GM21447 (cell line): ENCODE data around the gene IL1RAPL1.

Experiments used
- ATAC-seq: cut with Tn5 transposase; IDR thresholded peaks from one replicate; pipeline ENCODE4 v1.9.1; 2021; ENCODE audit not compliant: unreplicated experiment

The IL1RAPL1 gene

DNA sequence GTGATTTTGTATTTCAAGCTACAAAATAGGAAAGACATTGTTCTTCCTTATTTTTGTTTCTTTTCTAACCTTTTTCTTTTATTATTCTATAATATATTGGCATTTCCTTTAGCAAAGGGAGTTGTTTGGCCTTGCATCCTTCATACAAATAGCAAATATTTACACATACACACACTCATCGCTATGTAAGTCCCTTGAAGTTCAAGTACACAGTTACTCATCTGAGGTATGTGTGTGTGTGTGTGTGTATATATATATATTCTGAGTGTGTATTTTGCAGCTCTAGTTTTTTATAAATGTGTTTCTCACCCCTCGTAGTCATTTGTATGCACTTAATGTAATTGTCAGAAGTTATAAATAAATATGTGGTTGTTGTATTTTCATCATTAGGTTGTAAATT, 903.4 kb downstream of the IL1RAPL1 start:
- ATAC-seq = no peak

DNA sequence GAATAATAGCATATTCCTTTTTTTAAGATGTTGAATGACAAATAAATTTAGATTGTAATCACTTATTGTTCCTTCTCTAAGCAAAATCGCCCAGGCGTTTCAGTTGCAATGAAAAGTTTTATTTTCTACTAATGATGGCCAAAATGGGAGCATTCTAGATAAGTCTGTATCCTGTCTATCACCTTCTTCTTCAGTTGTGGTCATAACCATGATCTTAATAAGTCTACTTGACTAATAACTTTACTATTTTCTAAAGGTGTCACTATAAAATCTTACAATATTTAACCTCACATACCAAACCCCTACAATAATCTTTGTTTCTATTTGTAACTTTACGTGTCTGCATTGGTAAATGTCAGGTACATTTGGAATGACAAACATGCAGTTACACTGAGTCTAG, 904.4 kb downstream of the IL1RAPL1 start:
- ATAC-seq = no peak

DNA sequence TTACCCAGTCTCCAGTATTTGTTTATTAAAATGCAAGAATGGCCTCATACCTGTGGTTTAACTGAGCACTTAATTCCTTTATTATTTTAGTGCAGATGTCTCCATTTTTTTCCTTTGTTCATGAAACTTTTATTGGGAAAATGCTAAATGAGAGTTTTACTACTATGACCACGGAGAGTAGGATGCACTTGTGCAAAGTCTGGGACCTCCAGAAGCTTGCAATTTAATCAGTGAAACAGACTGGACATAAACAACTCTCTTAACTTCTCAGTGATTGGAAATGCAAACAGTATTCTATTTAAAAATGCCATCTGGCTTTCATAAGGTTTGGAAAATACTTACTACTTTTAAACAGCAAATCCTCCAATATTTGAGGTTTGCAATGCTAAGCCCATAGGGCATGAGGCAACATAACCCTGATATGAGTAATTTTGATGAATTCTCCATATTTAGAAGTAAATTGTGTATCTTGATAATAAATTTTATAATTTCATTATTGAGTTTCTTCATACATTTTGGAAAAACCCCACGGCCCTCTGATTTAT, 909.5 kb downstream of the IL1RAPL1 start:
- no peak for ATAC-seq

DNA sequence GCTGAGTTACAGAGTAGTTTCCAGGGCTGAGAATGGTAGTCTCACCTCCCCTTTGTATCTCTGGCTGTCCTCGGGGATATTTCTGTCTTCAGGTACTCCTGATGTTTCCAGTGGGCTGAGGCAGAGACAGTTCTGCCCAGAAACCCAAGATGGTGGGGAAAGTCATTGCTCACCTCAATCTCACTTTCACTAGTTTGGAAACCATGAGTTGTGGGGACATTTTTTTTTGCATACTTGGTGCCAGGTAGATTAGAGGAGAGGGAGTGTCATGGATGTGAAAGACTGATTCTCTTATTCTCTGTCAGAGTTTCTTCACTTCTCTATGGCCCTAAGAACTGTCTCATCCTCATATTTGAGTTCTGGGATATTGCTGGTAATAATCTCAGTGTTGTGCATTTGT, 919.5 kb downstream of the IL1RAPL1 start:
- ATAC-seq = no peak

DNA sequence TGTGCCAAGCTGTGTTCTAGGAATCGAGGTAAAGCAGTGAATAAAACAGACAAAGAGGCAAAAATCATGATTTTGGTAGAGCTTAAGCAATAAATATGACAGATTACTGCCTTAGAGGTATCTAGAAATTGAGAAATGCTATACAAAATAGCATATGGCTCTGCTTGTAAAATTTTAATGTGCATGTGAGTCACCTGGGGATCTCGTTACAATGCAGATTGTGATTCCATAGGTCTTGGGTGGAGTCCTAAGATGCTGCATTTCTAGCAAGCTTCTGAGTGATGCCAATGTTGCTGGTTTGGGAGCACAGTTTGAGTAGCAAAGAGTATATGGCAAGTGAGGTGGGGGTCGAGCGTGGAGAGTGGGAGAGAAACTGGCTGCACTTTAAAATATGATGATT, 930.9 kb downstream of the IL1RAPL1 start:
- ATAC-seq = no peak

DNA sequence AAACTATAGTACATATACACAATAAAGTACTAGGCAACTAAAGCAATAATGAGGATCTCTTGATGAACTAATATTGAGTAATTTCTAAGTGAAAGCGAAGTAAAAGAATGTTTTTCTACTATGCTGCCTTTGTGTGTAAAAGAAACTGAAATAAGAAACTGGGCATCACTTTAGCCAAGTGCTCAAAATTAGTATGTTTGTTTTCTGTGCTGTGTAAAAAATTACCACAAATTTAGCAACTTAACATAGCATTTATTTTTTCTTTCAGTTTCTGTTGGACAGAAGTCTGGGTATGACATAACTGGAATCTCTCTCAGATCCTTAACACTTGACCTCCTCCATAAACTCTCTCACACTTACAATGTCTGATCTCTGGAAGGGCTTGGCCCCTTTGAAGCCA, 941.0 kb downstream of the IL1RAPL1 start:
- peak; percentile 88 for ATAC-seq

DNA sequence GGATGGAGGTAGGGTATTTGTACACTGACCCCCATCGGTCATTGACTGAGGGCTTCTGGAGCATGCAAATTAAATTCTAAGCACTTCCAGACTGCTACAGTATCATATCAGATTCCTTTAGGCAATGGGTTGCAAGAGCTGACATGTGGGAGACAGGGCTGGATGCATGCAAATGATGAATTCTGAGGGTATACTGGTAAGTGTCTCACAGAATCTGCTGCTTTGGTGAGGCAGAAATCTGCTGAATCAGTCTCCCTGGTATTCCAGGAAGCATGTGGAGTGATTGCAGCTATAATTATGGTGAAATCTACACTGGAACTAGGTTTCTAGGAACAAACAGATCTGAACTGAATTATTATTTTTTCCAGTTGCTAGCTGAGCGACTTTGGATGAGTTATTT, 943.3 kb downstream of the IL1RAPL1 start:
- no peak for ATAC-seq

DNA sequence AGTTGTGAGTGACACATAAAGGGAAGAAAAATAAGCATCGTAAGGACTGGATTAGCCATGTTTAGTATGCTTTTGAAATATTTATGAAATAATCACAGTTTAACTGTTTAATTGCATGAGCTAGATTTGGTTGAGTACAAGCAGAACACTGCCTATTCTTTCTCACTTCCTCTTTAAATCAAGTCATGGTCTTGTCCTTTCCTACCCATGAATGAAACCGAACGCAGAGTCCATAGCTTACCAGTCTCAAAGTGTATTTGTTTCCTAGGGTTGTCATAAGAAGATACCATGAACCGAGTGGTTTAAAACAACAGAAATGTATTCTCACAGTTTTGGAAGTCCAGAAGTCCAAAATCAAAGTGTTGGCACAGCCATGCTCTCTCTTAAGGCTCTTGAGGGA, 944.1 kb downstream of the IL1RAPL1 start:
- peak; percentile 61 for ATAC-seq

DNA sequence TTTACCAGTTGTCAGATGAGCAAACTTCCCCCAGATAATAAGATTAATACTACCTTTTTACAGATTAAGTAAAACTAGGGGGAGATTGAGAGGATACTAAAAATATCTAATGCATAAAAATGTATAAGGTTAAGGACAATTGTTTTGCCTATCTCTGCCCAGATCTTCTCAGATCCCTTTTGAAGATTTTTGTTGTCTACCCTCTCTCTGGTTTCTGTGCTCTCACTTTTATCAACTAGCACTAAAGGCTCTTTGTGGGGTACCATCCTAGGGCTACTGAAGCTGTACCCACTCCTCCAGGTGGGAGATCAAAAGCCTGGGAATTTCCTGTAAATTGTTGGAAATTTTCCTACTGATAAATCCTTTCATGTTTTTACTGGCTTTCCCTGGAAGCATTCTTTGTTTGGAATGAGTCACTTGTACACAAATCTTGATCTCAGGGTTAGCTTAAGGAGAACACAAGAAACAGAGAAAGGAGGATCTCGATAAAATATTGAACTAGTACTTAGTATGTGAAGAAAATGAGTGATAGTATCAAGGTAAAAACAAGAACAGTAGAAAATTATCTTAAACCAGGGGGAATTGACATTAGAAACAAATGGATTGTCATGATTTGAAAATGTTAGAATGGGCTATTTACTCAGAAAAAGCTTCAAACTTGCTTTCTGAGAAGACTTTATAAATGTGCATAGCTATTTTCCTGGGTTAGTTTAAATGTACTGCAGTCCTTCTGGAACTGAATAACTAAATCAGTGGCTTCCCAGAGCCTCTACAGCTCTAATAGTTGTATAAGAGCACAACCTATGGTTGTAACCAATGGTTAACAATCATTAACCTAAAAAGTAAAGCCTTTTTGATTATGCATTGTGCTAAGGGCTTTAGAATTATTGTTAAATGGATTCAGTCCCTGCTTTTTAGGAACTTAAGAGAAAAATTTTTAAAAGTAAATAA, 948.2 kb downstream of the IL1RAPL1 start:
- ATAC-seq = no peak

DNA sequence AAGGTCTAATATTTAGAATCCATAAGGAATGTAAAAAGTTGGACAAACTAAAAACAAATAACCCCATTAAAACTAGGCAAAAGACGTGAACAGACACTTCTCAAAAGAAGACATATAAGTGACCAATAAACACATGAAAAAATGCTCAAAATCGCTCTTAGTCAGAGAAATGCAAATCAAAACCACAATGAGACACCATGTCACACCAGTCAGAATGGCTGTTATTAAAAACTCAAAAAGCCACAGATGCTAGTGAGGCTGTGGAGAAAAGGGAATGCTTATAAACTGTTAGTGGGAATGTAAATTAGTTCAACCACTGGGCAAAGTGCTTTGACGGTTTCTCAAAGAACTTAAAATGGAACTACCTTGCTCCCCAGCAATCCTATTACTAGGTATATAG, 953.8 kb downstream of the IL1RAPL1 start:
- no peak for ATAC-seq

DNA sequence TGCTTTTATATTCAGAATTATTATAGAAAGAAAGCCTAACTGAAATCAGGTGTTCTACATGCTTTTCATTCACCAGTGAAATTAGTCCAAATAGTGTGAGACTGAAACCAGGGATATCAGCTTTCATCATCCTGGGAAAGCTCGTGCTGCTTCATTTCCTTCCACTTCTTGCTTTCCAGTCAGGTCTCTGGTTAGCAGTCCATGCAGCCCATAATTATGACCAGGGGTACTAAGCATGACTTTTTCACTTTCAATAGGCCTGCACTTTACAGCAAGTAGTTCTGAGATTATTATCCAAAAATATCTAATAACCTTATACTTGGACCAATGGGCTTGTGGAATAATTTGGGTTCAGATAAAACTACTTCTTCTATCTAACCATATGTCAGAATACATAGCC, 954.9 kb downstream of the IL1RAPL1 start:
- no peak for ATAC-seq

DNA sequence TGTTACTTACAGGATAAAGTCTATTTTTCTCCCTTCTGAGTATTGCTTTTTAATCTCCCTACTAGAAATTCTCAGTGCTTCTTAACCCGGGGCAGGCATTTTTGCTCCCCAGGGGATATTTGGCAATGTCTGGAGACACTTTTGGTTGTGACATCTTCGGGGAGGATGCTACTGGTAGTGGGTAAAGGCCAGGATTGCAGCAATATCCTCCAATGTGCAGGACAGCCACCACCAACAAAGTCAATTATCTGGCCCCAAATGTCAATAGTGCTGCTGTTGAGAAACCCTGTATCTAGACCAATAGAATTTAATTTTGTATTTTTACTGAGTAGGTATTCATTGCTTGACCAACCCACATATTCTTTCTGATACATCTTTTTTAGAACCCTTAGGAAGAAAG, 958.6 kb downstream of the IL1RAPL1 start:
- ATAC-seq = no peak

DNA sequence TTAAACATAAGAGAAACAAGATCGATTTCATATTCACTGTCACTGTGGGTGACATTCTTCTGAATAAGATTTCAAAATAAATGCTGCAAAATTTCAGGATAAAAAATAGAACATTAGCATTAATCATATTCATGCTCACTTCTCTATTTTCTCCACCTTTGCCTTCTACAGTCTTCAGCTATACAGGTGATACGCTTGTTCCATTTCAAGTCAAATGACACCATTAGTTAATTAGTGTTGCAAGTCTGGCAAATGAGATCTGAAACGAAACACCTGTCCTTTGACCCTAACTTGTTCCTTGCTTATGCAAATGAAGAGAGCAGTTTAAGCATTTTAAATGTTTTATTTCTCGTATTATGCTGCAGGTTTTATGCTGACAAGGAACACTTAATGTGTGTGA, 960.6 kb downstream of the IL1RAPL1 start:
- ATAC-seq = no peak

DNA sequence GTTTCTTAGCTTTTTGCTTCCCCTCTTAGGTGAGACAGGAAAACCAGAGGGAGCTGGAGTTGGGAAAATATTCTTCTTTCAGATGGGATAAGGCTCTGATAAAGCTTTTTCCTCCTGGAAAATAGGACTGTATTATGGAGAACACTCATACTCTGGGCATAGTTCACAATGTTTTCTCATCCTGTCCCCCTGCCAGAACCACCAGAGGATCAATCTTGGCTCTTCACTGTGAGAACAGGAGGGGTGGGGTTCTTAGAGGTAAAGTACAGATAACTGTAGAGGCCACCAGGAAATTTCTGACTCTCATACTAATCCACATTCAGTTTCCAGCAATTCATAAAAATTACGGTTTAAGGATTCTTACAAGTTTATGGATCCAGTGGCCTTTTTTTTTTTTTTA, 966.3 kb downstream of the IL1RAPL1 start:
- no peak for ATAC-seq

DNA sequence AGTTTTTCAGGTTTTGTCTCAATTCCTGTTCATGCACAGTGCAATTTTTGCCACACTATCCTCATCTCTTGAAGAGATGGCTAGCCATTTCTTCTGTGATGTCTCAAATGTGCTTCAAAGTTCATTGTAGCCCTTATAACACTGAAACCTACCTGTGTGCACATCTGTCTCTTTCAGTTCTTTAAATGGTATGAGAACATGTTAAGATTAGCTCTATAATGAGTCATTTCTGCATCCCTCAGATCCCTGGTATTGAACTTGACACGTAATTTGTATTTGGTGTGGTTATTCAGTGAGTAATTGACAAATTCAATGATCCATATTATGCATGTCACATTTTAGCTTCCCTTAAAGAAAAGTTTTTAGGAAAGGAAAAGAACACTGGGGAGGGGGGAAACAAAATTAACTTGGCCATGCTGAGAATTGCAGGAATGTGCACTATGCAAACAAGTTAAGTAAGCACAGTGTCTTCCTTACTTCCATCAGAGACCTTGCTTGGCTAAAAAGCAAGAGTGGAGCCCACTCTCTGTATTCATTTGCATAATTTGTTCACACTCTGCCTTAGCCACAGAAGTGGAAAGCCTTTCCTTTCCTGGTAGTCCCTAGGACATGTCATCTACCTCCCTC, 968.3 kb downstream of the IL1RAPL1 start:
- ATAC-seq = peak; percentile 96

DNA sequence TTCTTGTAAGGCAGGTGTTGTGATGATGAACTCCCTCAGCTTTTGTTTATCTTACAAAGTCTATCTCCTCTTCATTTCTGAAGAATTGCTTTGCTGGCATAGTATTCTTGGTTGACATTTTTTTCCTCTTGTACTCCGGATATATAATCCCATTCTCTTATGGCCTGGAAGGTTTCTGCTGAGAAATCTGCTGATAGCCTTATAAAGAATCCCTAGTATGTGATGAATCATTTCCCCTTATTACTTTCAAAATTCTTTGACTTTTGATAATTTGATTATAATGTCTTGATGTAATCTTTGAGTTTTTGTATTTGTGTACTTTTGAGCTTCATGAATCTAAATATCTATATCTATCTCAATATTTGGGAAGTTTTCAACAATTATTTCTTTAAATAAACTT, 972.8 kb downstream of the IL1RAPL1 start:
- no peak for ATAC-seq

DNA sequence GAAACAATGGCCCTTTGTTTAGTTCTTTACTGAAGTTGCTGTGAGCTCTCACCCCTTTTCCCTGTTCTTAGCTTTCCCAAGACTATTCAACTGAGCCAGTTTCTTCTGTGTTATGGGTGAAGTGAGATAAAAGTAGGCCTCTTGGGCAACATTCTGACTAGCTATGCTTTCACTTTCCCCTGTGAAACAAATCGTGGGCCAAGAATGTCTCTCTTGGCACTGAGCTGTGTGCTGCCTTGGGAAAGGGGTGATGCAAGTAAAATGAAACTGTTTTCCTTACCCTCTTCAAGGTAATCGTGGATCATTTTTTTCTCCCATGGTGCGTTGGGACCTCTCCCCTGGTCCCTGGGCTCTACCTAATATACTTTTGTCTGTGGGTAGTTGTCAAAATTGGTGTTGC, 974.2 kb downstream of the IL1RAPL1 start:
- ATAC-seq = no peak

DNA sequence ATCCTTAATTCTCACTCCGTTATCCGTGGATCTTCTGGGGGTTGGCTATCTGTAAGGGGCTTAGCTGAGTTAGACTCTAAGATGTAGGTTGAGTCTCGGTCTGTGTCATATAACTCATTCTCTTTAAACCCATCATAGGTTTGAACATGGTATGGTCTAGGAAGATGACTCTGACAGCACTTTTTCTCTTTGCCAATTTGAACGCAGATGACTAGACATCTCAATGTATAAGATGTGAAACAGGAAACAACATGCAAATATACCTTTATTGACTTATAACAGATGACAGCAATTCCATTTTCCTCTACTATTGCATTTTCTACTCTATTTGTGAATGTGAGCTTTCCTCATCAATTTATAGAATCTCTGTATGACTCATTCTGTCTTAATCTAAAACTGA, 993.3 kb downstream of the IL1RAPL1 start:
- no peak for ATAC-seq

DNA sequence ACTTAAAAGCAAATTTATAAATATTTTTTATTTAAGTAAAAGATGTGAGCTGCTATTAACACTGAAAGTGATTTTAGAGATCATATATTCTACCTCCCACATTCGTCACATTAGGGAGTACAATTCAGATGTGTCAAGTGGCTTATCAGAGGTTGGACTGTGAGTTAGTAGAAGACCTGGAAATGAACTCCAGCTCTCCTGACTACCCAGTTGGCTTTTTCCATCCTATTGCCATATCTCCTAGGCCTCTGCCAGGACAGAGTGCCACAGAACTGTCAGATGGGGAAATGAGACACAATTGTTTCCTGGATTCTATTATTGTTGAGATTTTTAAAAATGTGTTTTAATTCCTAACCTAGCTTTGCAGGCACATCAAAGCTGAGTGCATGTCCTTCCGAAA, 994.0 kb downstream of the IL1RAPL1 start:
- ATAC-seq = no peak

DNA sequence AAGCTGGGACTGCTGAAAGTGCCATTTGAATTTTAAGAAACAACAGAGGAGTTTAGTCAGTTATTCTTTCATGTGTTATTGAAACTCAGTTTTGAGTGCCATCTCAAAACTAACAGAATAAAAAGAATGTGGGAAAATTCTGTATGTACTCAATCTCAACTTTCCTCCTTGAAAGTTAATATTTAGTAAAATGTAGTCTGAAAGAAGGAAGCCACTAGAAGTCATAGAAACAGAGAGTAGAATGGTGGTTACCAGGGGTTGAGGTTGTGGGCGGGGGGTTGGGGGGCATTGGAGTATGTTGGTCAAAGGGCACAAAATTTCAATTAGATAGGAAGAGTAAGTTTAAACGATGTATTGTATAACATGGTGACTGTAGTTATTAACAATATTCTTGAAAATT, 999.9 kb downstream of the IL1RAPL1 start:
- no peak for ATAC-seq

DNA sequence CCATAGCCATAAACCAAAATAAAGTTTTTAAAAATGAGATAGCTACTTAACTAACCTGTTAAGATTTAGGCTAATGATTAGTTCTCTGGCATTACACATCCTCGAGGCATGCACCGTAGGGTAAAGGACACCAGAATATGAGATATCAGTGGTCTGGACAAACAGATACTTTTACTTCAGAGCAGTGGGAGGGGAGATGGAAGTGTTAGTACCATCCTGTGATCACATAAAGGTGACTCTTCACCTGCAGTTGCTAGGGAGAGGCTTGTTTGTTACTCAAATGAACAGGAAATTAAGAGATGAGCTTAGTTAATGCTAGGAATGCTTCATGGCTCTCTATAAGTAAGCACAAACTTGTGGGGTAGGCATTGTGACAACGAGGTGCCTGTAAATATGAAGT, 1003.7 kb downstream of the IL1RAPL1 start:
- no peak for ATAC-seq

DNA sequence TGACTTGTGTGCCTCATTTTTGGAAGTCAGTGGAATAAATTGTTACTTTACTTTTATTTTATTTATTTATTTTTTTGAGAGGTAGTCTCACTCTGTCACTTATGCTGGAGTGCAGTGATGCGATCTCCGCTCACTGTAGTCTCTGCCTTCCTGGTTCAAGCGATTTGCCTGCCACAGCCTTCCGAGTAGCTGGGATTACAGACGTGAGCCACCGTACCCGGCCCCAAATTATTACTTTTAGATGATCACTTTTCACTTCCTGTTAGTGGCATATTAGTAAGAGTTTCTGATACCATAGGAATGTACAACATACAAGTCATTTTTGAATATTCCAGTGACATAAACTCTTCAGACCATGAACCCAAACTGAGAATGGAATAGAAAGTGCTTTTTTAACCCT, 1017.1 kb downstream of the IL1RAPL1 start:
- no peak for ATAC-seq
